Bronchial epithelial cell (primary cell): ENCODE results near the gene PPM1B. TPM values are rescaled to one million over a fixed set of nuclear protein-coding genes. Genes with fewer than 3 reads are reported as not detected.

Experiments used
- DNase-seq: peaks from one replicate; pipeline ENCODE4 v3.0.0-alpha.2; 2010; ENCODE audit warnings: low read depth
- FAIRE-seq: peaks from 2 replicates; lab custom pipeline; 2011; peaks lifted over from hg19 to GRCh38; lab: Jason Lieb, UNC
- H3K27me3 ChIP-seq: 2 replicates; pipeline ENCODE4 v1.5.1; 2011; ENCODE audit warnings: low read length; ENCODE audit not compliant: control insufficient read depth, insufficient read depth
- H3K36me3 ChIP-seq: 2 replicates; pipeline ENCODE4 v1.5.1; 2011; ENCODE audit warnings: low read length; ENCODE audit not compliant: control insufficient read depth, insufficient read depth
- H3K4me3 ChIP-seq: 2 replicates; pipeline ENCODE4 v1.5.1; 2011; ENCODE audit warnings: mild to moderate bottlenecking, low read depth, low read length, control low read depth
- total RNA-seq: library from RNA; depleted of rRNA; stranded (reverse); fragments of >200 nt; gene quantifications from 2 replicates; pipeline ENCODE4 v1.2.1, GENCODE V29; 2014
- TF ChIP-seq, protein P1 (sequence below): IDR thresholded peaks from 2 replicates; pipeline ENCODE4 v1.5.1; 2011; ENCODE audit warnings: mild to moderate bottlenecking, moderate library complexity, low read length, control low read depth, inconsistent platforms; ENCODE audit not compliant: insufficient read depth, severe bottlenecking

The PPM1B gene
- total RNA-seq, 1 donor from 2014 or later = 35.3 TPM

GRCh38 chr2:44184106-44184505, 15.4 kb downstream of the PPM1B start:
- H3K27me3 ChIP-seq = no peaks in the 10 kb centered on the region
- H3K36me3 ChIP-seq = no peaks in the 10 kb centered on the region
- FAIRE-seq (no peak), DNase-seq (no peak)
- TF ChIP-seq, protein P1, sequence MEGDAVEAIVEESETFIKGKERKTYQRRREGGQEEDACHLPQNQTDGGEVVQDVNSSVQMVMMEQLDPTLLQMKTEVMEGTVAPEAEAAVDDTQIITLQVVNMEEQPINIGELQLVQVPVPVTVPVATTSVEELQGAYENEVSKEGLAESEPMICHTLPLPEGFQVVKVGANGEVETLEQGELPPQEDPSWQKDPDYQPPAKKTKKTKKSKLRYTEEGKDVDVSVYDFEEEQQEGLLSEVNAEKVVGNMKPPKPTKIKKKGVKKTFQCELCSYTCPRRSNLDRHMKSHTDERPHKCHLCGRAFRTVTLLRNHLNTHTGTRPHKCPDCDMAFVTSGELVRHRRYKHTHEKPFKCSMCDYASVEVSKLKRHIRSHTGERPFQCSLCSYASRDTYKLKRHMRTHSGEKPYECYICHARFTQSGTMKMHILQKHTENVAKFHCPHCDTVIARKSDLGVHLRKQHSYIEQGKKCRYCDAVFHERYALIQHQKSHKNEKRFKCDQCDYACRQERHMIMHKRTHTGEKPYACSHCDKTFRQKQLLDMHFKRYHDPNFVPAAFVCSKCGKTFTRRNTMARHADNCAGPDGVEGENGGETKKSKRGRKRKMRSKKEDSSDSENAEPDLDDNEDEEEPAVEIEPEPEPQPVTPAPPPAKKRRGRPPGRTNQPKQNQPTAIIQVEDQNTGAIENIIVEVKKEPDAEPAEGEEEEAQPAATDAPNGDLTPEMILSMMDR = no peak
- no peak overlapping the region for H3K4me3 ChIP-seq

DNA sequence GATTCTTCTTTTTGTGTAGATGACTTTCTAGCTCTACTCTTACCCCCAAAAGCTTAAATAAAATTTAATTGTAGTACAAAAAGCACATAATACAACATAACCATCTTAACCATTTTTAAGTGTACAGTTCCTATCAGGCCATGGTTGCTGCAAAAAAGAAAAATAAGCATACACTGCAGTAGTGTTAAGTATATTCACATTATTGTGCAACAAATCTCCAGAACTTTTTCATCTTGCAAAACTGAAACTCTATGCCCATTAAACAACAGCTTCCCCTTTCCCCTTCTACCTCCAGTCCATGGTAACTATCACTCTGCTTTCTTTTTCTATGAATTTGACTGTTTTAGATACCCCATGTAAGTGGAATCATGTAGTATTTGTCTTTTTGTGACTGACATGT, 18.1 kb downstream of the PPM1B start:
- no peak for FAIRE-seq
- Histone ChIP-seq H3K4me3 (no peak overlapping the region), H3K27me3 (no peaks in the 10 kb centered on the region), H3K36me3 (no peaks in the 10 kb centered on the region)
- no peak for DNase-seq
- TF ChIP-seq, protein P1 = no peak

DNA sequence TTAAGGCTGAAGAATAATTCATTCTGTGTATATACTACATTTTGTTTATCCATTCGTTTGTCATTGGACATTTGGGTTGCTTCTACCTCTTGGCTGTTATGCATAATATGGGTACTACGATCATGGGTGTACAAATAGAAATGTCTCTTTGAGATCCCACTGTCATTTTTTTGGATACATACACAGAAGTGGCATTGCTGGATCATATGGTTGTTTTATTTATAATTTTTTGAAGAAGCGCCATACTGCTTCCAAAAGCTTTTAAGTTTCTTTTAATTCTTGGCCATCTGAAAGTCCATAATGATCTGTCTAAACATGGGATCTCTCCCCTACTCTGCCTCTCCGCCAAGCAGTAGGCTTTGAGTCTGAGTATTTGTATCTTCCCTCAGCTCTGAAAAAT, 18.6 kb downstream of the PPM1B start:
- TF ChIP-seq, protein P1 = no peak
- DNase-seq (no peak), FAIRE-seq (no peak)
- H3K36me3 ChIP-seq = no peaks in the 10 kb centered on the region
- no peaks in the 10 kb centered on the region for H3K27me3 ChIP-seq
- H3K4me3 ChIP-seq = no peak overlapping the region

DNA sequence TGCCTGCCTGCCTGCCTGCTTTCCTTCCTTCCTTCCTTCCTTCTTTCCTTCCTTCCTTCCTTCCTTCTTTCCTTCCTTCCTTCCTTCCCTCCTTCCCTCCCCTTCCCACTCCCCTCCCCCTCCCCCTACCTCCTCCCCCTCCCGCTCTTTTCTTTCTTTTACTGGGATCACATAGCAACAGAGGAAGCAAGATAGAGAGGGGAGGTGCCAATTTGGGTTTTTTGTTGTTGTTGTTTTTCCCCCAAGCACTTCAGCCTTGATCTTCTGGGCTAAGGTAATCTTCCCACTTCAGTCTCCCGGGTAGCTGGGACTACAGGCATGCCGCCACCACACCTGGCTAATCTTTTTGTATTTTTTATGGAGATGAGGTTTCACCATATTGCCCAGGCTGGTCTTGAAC, 20.0 kb downstream of the PPM1B start:
- Histone ChIP-seq H3K36me3 (no peaks in the 10 kb centered on the region), H3K27me3 (no peaks in the 10 kb centered on the region), H3K4me3 (no peak overlapping the region)
- TF ChIP-seq, protein P1 = no peak
- DNase-seq (no peak), FAIRE-seq (no peak)

GRCh38 chr2:44189104-44189503, 20.4 kb downstream of the PPM1B start:
- TF ChIP-seq, protein P1 = no peak
- H3K27me3 ChIP-seq = no peaks in the 10 kb centered on the region
- no peaks in the 10 kb centered on the region for H3K36me3 ChIP-seq
- no peak for DNase-seq
- FAIRE-seq = no peak
- H3K4me3 ChIP-seq = no peak overlapping the region

- Histone ChIP-seq H3K4me3 (no peak overlapping the region), H3K36me3 (no peaks in the 10 kb centered on the region), H3K27me3 (no peaks in the 10 kb centered on the region)
- TF ChIP-seq, protein P1 = no peak
- FAIRE-seq (no peak), DNase-seq (no peak)
Observed at GRCh38 chr2:44190526-44190925, 21.9 kb downstream of the PPM1B start.
